NCI-H1092 treated with DMSO at 0.1 percent for 48 hours (cell line): ENCODE results near the gene PTPRN2.
"Not testable (repeated sequence)": the region's sequence is repeated elsewhere in the genome, so short reads cannot be mapped to it uniquely, and the experiment has no call there.

ENCODE experiments used
- DNase-seq: peaks from one replicate; lab custom pipeline; 2025; lab: John Stamatoyannopoulos, UW

PTPRN2 gene

DNA sequence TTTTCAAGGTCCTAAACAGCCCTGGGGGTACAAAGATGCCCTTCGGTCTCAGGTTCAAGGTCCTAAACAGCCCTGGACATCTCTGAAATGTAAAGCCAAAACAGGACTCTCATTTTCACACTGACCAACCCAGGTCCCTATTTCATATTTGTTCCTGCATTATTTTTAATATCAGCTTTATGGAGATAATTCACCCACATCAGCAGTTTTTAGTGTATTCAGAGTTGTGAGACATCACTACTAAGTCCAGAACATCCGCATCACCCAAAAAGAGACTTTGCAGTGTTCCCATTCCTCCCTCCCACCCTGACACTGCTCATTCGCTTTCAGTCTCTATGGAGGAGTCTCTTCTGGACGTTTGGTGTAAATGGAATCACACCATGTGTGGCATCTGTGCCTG is 420.2 kb downstream of the PTPRN2 start:
- DNase-seq: no peak

DNA sequence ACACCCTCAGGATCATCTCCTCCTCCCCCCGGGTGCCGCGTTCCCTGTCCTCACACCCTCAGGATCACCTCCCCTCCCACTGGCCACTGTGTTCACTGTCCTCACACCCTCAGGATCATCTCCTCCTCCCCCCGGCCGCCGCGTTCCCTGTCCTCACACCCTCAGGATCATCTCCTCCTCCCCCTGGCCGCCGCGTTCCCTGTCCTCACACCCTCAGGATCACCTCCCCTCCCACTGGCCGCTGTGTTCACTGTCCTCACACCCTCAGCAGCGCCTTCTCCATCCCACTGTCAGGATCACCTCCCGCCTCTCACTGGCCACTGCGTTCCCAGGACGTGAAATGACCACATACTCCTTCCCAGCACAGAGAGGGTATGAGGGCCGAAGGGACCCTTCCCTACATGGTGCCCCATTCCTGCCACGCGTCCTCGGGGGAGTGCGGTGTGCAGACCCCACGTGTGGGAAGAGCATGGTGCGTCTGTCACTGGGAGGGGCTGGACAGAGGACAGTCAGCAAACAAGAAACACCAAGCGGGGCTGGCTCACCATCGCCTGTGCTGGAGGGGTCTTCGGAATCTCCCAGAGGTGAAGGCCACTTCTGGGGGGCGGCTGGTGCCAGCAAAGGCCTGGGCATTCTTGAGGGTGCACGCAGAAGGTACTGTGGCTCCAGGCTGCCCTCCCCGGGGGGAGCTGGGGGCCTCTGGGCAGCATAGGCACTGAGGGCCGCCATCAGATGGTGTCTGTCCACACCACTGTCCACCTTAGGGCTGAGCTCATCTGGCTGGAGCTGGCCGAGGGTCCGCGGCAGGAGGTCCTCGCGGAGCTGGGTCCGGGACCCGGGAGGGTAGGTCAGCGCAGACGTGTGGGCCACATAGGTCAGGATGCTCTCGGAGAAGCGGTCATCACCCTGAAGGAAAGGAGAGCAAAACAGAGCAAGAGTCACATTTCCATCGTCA is 421.0 kb downstream of the PTPRN2 start:
- DNase-seq: no peak

DNA sequence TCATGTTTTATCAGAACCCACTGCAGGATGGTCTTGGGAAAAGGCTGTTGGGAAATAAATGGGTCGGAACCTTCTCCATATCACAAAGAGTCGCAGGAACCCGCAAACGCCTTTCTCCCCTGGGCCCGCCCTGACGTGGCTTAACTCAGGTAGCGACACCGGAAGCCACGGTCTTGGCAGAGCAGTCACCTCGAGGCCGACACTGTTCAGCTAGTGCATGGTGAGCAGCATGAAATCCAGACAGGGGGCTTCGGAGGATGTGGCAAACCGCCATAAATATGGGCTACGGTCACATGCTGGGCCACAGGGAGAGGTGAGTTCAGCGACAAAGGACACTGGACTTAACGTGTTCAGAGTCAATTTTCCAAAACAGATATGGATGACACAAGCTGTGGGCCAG is 421.9 kb downstream of the PTPRN2 start:
- no peak for DNase-seq

DNA sequence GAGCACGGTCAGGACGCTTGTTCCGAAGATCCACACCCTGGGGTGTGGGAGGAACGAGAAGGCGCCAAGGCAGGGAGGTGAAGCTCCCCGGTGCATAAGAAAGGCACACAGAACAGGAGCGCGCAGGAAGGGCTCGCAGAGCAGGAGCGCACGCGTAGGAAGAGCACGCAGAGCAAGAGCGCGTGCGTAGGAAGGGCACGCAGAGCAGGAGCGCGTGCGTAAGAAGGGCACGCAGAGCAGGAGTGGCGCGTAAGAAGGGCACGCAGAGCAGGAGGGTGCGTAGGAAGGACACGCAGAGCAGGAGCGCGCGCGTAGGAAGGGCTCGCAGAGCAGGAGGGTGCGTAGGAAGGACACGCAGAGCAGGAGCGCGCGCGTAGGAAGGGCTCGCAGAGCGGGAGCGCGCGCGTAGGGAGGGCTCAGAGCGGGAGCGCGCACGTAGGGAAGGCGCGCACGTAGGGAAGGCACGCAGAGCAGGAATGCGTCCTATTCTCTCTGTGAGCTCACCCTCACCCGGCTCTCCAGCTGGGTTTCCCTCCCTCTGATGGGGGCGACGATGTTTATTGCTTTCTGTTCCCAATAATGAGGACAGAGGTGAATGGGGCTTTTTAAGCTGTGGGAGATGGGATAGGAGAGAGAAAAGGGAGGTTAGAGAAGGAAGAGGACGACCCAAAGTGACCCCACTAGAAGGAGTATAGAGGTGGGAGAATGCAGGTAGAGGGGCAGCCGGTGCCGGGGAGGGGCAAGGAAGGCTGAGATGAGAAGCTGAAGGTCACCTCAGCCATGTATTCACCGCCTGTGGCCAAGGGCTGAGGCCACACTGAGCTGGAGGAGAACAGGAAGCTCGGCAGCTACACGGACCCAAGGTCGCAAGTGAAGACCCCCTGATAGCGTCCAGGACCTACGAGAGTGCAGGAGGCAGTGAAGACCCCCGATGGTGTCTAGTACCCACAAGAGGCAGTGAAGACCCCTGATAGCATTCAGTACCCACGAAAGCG is 423.2 kb downstream of the PTPRN2 start:
- no peak for DNase-seq

DNA sequence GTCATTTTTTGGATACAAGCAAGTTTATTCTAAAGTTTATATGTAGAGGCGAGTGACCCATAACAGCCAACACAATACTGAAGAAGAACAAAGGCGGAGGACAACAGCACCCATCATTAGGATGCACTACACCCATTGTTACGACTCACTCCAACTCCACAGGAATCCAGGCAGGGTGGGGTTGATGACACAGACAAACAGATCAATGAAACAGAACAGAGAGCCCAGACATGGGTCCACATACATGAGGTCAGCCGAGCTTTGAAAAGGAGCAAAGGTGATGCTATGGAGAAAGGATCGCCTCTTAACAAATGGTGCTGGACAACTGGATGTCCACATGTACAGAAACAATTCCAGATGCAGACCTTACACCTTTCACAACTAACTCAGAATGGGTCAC is 426.4 kb downstream of the PTPRN2 start:
- no peak for DNase-seq

DNA sequence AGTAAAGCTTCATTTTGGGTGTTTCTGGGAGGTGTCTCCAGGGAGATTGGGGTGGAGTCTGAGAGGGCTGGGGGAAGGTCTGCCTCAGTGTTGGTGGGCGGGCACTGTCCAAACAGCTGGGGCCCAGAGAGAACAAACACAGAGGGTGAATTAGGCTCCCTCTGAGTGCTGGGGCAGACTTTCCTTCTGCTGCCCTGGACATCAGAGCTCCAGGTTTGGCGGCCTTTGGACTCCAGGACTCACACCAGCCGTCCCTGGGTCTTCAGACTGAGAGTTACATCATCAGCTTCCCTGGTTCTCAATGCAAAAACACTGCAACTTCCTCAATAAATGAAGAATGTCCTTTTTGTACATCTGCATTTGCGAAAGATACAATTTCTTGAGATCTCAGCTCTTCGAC is 427.4 kb downstream of the PTPRN2 start:
- DNase-seq: no peak

DNA sequence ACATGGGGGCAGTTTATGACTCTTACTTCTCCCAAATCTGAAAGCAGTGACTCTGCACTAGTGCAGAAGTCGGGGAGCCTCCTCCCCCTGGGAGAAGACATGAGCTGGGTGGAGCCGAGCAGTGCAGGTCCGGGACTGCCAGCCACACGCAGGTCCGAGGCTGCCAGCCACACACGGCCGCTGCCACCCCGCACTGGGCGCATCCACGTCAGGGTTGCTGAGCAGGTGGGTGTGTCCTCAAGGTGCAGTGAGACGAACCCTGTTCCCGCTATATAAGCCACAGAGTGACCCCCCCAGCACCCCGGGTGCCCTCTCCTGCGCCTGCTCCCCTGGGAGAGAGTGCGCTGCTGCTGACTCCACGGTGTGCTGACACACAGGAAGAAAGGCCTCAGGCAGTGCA is 430.2 kb downstream of the PTPRN2 start:
- no peak for DNase-seq

DNA sequence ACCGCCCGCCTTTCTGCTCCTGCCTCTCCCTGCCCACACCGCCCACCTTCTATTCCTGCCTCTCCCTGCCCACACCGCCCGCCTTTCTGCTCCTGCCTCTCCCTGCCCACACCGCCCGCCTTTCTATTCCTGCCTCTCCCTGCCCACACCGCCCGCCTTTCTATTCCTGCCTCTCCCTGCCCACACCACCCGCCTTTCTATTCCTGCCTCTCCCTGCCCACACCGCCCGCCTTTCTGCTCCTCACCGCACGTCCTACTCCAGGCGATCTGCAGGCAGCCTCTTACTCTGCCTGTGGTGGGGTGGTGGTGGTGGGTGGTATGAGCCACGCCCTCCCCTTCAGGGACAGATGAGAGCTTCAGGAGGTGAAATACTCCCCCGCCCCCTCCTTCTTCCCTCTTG is 436.4 kb downstream of the PTPRN2 start:
- not testable (repeated sequence) for DNase-seq

DNA sequence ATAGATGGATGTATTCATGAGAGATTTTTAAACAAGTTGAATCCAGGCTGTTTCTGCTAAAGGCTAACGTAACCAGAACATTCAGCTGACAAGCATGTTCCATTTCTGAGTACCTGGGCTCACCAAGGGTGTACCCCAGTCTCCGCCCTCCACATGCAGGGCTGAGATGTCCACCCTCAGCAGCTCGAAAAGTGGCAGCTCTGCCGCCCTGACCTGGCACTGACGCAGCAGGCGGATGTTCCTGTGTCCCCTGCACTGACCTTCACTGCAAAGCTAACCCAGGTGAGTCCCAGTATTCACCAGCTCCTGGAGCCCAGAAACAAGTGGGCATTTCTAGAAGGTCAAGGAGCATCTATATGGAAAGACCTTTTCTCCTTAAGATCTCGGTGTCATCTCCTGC is 437.4 kb downstream of the PTPRN2 start:
- DNase-seq: no peak

DNA sequence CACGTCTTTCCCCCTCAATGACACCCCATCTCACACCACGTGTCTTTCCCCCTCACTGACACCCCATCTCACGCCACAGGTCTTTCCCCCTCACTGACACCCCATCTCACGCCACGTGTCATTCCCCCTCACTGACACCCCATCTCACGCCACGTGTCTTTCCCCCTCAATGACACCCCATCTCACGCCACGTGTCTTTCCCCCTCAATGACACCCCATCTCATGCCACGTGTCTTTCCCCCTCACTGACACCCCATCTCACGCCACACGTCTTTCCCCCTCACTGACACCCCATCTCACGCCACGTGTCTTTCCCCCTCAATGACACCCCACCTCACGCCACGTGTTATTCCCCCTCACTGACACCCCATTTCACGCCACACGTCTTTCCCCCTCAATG is 440.2 kb downstream of the PTPRN2 start:
- DNase-seq: not testable (repeated sequence)

DNA sequence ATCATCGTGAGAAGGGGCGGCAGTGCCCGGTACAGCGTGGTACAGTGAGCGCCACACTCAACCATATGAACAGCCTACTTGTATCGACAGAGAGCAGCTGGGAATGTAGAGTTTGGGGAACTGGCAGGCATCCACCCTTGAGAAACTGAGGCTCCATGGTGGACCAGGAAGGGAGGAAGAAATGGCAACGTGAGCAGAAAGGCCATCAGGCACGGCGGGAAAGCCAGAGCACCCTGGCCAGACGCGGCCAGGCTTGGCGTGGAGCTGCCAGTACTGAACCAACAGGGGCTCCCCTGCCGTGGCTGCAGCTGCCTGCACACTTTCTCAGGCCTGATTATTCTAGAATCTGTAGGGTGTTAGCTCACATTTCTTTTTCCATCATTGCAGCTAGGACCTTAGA is 442.3 kb downstream of the PTPRN2 start:
- no peak for DNase-seq

DNA sequence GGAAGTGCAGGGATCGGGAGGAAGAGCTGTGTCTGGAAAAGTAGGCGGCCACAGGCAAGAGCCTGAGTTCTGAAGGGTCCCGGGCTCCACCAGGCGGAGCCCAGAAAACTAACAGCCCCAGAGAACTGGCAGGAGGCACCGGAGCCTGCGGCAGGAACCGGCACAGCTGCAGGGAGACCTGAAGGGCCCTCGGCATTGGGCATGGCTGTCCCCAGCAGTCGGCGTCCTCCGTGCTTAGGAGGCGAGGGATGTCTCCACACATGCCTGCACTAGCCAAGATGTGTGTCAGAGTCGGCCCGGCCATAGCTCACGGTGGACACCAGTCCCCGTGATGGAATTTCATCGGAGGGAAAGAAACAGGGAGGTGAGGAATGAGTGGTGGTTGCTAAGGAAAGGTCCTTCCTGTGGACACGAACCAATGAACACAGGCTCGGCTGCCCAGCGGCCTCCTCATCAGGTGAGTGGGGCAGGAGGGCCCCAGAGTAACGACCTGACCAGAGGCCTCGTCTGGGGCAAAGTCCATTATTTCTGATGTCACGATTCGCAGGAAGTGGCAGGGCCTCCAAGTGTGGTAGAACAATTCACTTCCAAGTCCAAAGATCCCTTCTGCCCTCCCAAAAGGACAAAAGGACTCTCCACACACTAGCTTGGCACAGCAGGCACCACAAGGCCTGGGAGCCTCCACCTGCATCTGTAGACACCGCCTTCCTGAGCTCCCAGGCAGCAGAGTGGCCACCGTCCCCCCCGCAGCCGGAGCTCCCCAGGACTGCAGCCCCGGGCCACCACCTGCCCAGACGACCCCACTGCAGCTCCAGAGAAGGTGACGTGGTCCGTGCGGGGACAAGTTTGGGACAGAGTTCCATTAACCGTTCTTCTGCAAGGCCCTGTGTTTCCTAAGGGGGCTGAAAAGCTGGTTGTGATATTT is 444.2 kb downstream of the PTPRN2 start:
- DNase-seq: no peak

DNA sequence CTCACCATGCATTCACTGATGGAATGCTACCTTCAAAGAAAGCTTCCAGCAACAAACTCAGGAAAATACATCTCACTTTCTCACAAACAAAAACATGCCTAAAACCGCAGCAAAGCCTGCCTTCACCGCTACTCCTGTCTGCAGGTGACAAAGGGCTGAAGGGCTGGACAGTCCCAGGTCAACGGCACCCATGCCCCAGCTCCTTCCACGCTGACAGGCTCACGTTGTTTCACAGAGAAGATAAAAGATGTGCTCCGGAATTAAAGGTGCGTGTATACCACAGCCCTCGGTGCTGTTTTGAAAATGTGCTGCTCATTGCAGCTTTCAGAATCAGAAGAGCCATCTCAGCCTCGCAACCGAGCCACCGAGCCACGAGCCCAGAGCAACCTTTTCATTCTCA is 445.0 kb downstream of the PTPRN2 start:
- no peak for DNase-seq

DNA sequence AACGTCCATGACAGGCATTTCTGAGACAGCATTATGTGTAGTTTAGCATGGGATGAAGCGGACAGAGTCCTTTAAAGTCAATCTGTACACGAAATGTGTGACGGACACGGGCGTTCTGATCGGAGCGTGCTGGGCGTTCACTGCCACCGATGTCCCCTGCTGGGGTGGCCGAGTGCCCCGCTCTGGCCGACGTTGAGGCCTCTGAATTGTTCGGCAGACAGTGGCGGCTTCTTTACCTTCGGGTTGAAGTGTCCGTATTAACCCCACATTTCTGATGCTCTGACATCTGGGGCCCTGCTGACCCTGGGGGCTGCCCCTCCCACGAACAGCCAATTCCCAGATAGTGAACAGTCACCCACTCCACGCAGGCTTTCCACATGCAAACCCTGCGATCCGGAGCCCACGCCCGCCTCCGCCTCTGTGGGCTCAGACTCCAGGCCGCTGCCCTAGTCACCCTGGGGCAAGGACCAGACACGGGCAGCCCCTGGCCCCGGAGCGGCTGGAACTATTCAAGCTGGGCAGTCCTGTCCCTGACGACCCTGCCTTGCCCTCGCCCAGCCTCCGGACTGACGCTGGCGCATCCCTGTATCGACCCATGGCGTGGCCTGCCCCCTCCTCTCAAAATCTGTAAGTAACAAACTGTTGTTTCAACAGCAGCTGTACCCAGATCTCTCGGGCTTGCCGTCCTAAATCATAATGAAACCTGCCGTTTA is 445.7 kb downstream of the PTPRN2 start:
- DNase-seq: no peak

DNA sequence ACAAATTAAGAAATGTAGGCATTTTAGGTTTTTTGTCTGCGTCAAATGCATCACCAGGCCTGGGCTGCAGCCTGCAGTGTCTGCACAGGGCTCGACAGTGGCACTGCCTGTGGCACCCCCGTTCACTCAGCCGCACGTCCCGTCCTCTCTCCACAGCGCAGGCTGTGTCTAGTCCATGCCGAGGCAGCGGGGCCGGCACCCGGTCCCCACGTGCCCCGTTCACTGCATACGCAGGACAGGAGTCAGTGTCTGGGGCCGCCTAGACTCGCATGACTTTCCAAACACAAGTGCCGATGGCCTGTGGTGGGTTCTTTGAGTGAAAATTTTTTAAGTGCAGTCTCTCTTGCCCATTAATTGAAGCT is 446.4 kb downstream of the PTPRN2 start:
- DNase-seq: no peak

DNA sequence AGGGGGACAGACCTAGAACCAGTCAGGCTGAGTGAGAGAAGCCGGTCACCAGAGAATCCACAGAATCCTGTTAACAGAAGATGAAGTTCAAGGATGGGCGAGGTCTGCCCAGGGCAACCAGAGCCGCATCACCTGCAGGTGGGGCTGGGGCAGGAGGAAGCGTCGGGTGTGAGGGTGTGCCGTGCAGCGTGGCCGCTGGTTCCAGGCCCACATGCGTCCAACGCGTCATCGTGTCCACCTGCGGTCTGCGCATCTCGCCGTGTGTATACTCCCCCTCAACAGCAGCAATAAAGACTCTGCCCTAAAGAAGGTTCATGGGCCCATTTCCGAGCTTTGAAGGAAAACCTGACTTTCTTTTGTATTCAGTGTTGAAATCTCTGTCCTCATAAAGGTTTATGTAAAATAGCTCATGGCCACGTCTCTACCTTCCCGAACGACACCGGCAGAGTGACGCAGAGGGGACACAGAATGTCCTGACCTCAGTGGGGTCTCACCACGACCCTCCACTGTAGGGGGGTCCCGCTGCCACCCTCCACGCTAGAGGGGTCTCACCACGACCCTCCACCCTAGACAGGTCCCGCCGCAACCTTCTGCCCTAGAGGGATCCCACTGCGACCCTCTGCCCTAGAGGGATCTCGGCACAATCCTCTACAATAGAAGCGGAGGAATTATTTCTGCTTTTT is 446.9 kb downstream of the PTPRN2 start:
- no peak for DNase-seq

DNA sequence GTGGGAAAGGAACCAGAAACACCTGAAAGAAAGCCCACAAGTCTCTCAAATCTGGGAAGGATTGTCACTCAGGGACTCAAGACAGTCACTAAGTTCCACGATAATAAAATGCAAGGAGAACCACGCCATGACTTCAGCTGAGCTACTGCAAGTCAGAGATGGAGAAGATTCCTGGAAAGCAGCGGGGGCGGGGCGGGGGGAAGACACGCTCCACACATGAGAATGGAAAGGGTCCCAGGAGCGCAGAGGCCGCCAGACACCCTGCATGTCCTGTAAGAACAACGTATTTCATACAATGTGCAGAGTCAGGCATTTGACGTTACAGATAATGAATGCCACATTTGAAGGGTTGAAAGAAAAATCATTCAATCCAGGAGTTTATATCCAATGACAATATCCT is 448.1 kb downstream of the PTPRN2 start:
- no peak for DNase-seq

DNA sequence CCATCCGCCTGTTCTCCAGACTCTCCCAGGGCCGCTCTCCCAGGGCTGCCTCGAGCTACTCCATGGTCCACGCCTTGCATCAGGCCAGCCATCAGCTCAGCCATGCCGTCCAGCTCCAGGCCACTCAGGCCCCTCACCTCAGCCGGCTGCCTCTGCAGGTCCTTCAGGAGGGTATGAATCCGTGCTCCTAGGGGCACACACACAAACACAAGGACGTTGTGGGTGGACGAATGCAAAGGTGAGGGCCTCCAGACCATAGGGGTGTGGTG is 449.4 kb downstream of the PTPRN2 start:
- DNase-seq: no peak

DNA sequence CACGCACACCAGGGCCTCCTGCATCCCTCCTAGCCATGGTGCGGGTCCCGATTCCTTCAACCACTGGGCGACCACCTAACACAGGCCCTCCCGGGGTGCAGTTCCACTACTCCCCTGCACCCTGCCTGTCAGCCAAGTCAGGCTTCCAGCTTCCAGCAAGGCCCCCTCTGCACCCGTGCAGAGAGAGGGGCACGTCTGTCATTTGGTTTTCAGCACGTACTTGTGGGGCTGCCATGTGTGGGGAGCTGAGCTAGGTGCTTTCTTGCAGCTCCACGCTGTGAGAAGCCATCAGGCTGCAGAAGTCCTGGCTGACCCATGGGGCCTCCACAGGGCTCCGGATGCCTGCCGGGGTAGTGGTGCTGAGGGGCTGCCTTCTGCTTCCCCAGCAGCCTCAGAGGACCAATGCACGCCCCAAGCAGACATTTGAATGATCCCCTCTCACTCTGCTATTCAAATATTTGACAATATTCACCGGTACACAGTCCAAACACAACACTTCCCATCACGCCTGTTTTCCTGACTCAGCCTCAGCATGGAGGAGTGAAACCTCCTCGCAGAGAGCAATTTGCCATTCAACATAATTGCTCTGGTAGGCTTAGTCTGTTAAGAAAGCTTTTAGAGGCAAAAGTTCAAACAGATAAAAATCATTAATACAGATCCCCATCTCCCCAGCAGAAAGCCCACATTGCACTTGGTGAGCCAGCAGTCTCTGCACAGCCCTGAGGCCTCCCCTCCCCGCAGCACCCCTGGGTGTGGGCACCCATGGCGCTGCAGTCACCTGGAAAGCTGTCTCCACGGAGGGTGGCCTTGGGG is 449.9 kb downstream of the PTPRN2 start:
- DNase-seq: no peak

DNA sequence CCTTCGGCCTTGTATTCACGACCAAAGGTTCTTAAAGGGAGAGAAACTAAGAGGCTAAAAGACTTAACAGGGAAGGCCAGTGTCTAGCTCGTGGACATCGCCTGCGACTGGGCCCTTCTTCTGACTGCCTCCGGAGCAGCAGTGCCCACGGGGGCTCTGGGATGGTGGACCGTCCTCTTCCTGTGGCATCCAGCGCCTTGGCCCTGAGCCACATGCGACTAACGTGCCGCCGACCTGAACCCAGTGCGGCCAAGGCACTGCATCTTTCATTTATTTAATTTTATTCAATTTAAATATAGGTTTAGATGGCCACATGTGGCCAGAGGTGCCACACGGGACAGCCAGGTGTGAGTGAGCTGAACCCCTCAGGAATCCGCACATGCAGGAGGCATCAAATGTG is 451.7 kb downstream of the PTPRN2 start:
- DNase-seq: no peak
